ENCODE measurements around the gene COL5A1.

Gene COL5A1

GRCh38 chr9:134660407-134660806, 18.8 kb downstream of the COL5A1 start:
- no peak for TF ChIP-seq EZH2 (IDR thresholded peaks at IDR 0.05; ENCODE audit: borderline replicate concordance, low read depth, low read length, severe bottlenecking)
- peak; percentile 57 for TF ChIP-seq CTCF (IDR thresholded peaks at IDR 0.05; ENCODE audit: borderline replicate concordance, extremely low read depth, low read length, poor library complexity, severe bottlenecking)
- ATAC-seq (ENCODE audit: insufficient read depth, low read depth) = no peak
- no peaks in the 10 kb centered on the region for H3K9me3 ChIP-seq (ENCODE audit: insufficient read depth, low read length, severe bottlenecking)
- H3K9ac ChIP-seq (ENCODE audit: low read depth, low read length) = no peak overlapping the region
- H3K4me2 ChIP-seq (ENCODE audit: insufficient read depth, low read length) = no peak overlapping the region
- no peak overlapping the region for H3K4me3 ChIP-seq (ENCODE audit: low read depth in 1 of 2, low read length in 2 of 2)
- H3K27me3 ChIP-seq (ENCODE audit: insufficient read depth, low read length, poor library complexity) = no peaks in the 10 kb centered on the region
- no peaks in the 10 kb centered on the region for H4K20me1 ChIP-seq (ENCODE audit: insufficient read depth, low read length)
- H3K27ac ChIP-seq (ENCODE audit: low read length) = no peak overlapping the region
- H3K4me1 ChIP-seq (ENCODE audit: insufficient read depth, low read length) = no peaks in the 10 kb centered on the region
- no peak overlapping the region for H2AFZ ChIP-seq (ENCODE audit: low read depth, low read length)
- DNase-seq = peak; percentile 24
- no peaks in the 10 kb centered on the region for H3K36me3 ChIP-seq (ENCODE audit: insufficient read depth, low read length)
- no peaks in the 10 kb centered on the region for H3K79me2 ChIP-seq (ENCODE audit: insufficient read depth, low read length)

DNA sequence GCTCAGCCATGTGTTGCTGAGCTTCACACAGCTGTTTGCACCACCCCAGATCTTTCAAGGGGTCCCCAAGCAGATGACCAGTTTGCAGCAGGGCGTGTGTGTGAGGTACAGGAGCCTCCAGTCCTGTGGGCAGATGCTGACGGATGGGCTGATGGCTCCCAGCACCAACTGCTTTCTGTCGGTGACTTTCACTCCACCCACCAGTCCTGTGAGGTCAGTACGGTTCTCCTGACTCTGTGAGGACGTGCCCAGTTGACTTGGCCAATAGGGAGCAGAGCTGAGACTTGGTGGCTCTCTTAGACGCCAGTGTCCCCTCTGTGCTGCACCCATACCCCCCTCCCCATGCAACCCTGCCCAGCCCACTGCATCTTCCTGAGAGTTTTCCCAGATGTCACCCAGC, 19.7 kb downstream of the COL5A1 start:
- Histone ChIP-seq H3K79me2 (ENCODE audit: insufficient read depth, low read length) (no peaks in the 10 kb centered on the region), H3K27ac (ENCODE audit: low read length) (no peak overlapping the region), H3K9ac (ENCODE audit: low read depth, low read length) (no peak overlapping the region), H4K20me1 (ENCODE audit: insufficient read depth, low read length) (no peaks in the 10 kb centered on the region), H3K27me3 (ENCODE audit: insufficient read depth, low read length, poor library complexity) (no peaks in the 10 kb centered on the region), H3K36me3 (ENCODE audit: insufficient read depth, low read length) (no peaks in the 10 kb centered on the region), H3K9me3 (ENCODE audit: insufficient read depth, low read length, severe bottlenecking) (no peaks in the 10 kb centered on the region), H3K4me2 (ENCODE audit: insufficient read depth, low read length) (no peak overlapping the region), H2AFZ (ENCODE audit: low read depth, low read length) (no peak overlapping the region), H3K4me1 (ENCODE audit: insufficient read depth, low read length) (no peaks in the 10 kb centered on the region), H3K4me3 (ENCODE audit: low read depth in 1 of 2, low read length in 2 of 2) (no peak overlapping the region)
- ATAC-seq (ENCODE audit: insufficient read depth, low read depth) (no peak), DNase-seq (no peak)
- TF ChIP-seq EZH2 (IDR thresholded peaks at IDR 0.05; ENCODE audit: borderline replicate concordance, low read depth, low read length, severe bottlenecking) = no peak
- no peak for TF ChIP-seq CTCF (IDR thresholded peaks at IDR 0.05; ENCODE audit: borderline replicate concordance, extremely low read depth, low read length, poor library complexity, severe bottlenecking)

DNA sequence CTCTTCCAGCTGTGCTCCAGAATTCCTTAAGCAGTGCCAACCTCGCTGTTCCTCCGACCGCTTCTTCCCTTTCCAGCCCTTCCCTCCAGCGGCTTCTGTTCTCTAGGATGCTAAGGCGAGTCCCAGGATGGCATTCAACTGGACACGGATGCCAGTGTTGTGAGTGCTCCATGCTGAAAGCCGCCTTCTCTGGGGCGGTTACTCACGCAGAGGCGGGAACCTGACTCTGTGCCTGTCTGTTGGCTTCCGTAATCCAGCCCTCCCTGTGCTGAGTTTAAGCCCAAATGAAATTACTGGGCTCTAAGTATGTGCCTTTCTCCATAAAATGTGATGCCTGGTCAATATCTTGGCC, 20.2 kb downstream of the COL5A1 start:
- no peaks in the 10 kb centered on the region for H3K79me2 ChIP-seq (ENCODE audit: insufficient read depth, low read length)

More for the DNA sequence above, 20.2 kb downstream of the COL5A1 start:
- no peak for ATAC-seq (ENCODE audit: insufficient read depth, low read depth)
- Histone ChIP-seq H4K20me1 (ENCODE audit: insufficient read depth, low read length) (no peaks in the 10 kb centered on the region), H3K4me1 (ENCODE audit: insufficient read depth, low read length) (no peaks in the 10 kb centered on the region), H3K4me3 (ENCODE audit: low read depth in 1 of 2, low read length in 2 of 2) (no peak overlapping the region), H2AFZ (ENCODE audit: low read depth, low read length) (no peak overlapping the region), H3K4me2 (ENCODE audit: insufficient read depth, low read length) (no peak overlapping the region), H3K9ac (ENCODE audit: low read depth, low read length) (no peak overlapping the region), H3K27ac (ENCODE audit: low read length) (no peak overlapping the region), H3K27me3 (ENCODE audit: insufficient read depth, low read length, poor library complexity) (no peaks in the 10 kb centered on the region), H3K36me3 (ENCODE audit: insufficient read depth, low read length) (no peaks in the 10 kb centered on the region), H3K9me3 (ENCODE audit: insufficient read depth, low read length, severe bottlenecking) (no peaks in the 10 kb centered on the region)
- no peak for DNase-seq
- no peak for TF ChIP-seq EZH2 (IDR thresholded peaks at IDR 0.05; ENCODE audit: borderline replicate concordance, low read depth, low read length, severe bottlenecking)
- no peak for TF ChIP-seq CTCF (IDR thresholded peaks at IDR 0.05; ENCODE audit: borderline replicate concordance, extremely low read depth, low read length, poor library complexity, severe bottlenecking)

Data from DND-41 (cell line).